NCI-H524 treated with DMSO at 0.1 percent for 48 hours (cell line): Measurements from ENCODE around the gene NR1H4.
"Not testable (repeated sequence)": the region's sequence is repeated elsewhere in the genome, so short reads cannot be mapped to it uniquely, and the experiment has no call there.

ENCODE experiments used
- DNase-seq: peaks from one replicate; lab custom pipeline; 2025; lab: John Stamatoyannopoulos, UW

Gene NR1H4

GRCh38 chr12:100515968-100516367 is 42.3 kb downstream of the NR1H4 start:
- no peak for DNase-seq

- no peak for DNase-seq
Observed at GRCh38 chr12:100518376-100518775, 44.7 kb downstream of the NR1H4 start.

GRCh38 chr12:100520048-100520769 is 46.5 kb downstream of the NR1H4 start:
- DNase-seq = no peak

- no peak for DNase-seq
Observed at GRCh38 chr12:100521958-100522357, 48.3 kb downstream of the NR1H4 start.

GRCh38 chr12:100528034-100528433 is 54.4 kb downstream of the NR1H4 start:
- no peak for DNase-seq

- no peak for DNase-seq
Observed at GRCh38 chr12:100528471-100529127, 54.9 kb downstream of the NR1H4 start.

GRCh38 chr12:100529756-100530350 is 56.2 kb downstream of the NR1H4 start:
- DNase-seq = no peak

- DNase-seq = no peak
Observed at GRCh38 chr12:100533376-100533775, 59.7 kb downstream of the NR1H4 start.

GRCh38 chr12:100534625-100535227 is 61.1 kb downstream of the NR1H4 start:
- no peak for DNase-seq

- no peak for DNase-seq
Observed at GRCh38 chr12:100539202-100539601, 65.5 kb downstream of the NR1H4 start.

- DNase-seq = no peak
Observed at GRCh38 chr12:100544165-100544564, 70.5 kb downstream of the NR1H4 start.

GRCh38 chr12:100545092-100545491 is 71.4 kb downstream of the NR1H4 start:
- no peak for DNase-seq

GRCh38 chr12:100553936-100554335 is 80.3 kb downstream of the NR1H4 start:
- DNase-seq = no peak

- DNase-seq = peak; percentile 19
Observed at GRCh38 chr12:100554608-100555077, 81.0 kb downstream of the NR1H4 start.

- DNase-seq = no peak
Observed at GRCh38 chr12:100555722-100556121, 82.1 kb downstream of the NR1H4 start.

GRCh38 chr12:100557357-100557756 is 83.7 kb downstream of the NR1H4 start:
- DNase-seq = no peak

GRCh38 chr12:100559261-100559660 is 85.6 kb downstream of the NR1H4 start:
- not testable (repeated sequence) for DNase-seq

- no peak for DNase-seq
Observed at GRCh38 chr12:100564090-100564489, 90.4 kb downstream of the NR1H4 start.

GRCh38 chr12:100564905-100565467 is 91.3 kb downstream of the NR1H4 start:
- DNase-seq = no peak

GRCh38 chr12:100565987-100566545 is 92.4 kb downstream of the NR1H4 start:
- DNase-seq = no peak

GRCh38 chr12:100566887-100567637 is 93.4 kb downstream of the NR1H4 start:
- no peak for DNase-seq
